Occipital lobe (tissue), 2 donors: ENCODE measurements around the gene PTPRM. TPM values are rescaled to one million over a fixed set of nuclear protein-coding genes. Genes with fewer than 3 reads are reported as not detected.

Experiments used
- DNase-seq: peaks from one replicate; lab custom pipeline; 2025; lab: John Stamatoyannopoulos, UW
- total RNA-seq: library from RNA; depleted of rRNA; stranded (reverse); fragments of >200 nt; gene quantifications from one replicate; pipeline ENCODE4 v1.2.3, GENCODE V29; 2014

PTPRM gene
- total RNA-seq, 1 donor from 2014 or later: 45.4 TPM

GRCh38 chr18:7626922-7627440 lies 59.9 kb downstream of the PTPRM start:
- DNase-seq: no peak

- DNase-seq: no peak
Measured at GRCh38 chr18:7629416-7629815, 62.3 kb downstream of the PTPRM start.

DNA sequence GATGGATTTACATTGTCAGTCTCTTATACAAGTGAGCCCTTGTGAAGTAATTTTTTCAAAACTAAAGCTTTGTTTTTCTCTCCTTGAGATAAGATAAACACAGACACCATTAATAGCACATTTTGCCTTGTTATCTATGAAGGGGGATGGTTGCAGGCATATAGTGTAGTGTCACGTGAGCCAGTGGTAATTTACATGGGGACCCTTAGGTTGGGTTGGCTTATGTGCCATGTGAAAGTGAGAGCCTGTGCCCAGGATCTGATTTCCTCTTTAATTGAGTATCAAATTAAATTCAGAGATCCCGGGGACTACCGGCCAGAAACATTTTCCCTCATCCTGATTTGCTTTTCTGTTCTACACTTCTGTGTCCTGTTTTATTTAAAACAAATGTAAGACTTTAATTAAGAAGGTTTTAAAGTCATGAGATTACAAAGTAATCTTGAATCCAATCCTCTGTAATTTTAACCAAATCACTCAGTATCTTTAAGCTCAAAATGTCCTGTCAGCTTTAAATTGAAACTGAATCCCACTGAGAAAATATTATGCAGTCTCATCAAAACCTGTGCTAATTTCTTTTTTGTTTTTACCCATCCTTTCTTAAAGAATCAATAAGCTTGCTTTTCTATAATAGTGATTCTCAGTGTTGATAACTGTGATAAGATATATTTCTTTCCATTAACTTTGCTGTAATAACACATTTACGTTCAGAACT lies 63.8 kb downstream of the PTPRM start:
- DNase-seq: no peak

- DNase-seq: no peak
Measured at GRCh38 chr18:7632152-7633098, 65.3 kb downstream of the PTPRM start.

DNA sequence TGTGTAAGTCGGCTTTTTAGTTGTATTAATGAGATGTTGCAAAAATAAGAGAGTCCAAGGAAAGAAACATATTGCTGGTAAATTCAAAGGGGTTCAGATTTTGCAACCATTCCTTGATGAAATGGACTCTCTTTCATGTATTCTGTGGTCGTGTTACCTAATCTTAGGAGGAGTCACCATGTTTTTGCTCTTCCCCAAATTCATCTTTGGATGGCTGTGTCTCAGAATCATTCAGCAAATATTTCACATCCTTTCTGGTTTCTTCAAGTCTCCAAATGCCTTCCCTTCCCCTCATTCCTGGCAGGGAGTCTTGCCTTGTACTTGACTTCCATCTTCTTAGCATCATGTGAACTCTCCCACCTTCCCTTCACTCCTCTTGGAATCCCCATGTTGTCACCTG lies 66.1 kb downstream of the PTPRM start:
- no peak for DNase-seq

DNA sequence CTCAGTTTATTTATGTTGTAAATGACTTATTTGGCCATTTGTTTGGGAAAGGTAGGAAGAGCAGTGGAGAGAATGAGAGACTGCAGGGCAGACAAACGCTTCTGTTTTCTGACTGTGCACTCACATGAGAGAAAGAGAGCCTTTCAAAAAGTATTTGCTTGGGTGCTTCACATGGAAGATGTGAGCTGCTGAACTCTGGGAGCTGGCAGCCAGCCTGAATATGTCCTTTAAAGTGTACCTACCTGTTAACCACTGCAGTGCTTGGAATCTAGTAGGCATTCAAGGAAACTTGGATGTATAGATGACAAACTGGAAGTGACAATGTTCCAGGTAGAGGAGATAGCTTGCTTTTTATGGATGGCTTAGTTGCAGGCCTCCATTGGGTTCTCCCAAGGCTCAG lies 68.8 kb downstream of the PTPRM start:
- DNase-seq: no peak

GRCh38 chr18:7637269-7637668 lies 70.2 kb downstream of the PTPRM start:
- DNase-seq: no peak

GRCh38 chr18:7638321-7638720 lies 71.2 kb downstream of the PTPRM start:
- DNase-seq: no peak

- no peak for DNase-seq
Measured at GRCh38 chr18:7641813-7642212, 74.7 kb downstream of the PTPRM start.

- DNase-seq: no peak
Measured at GRCh38 chr18:7642331-7642890, 75.3 kb downstream of the PTPRM start.

GRCh38 chr18:7645756-7646155 lies 78.6 kb downstream of the PTPRM start:
- DNase-seq: no peak

- DNase-seq: no peak
Measured at GRCh38 chr18:7646174-7646886, 79.2 kb downstream of the PTPRM start.

GRCh38 chr18:7647500-7647899 lies 80.4 kb downstream of the PTPRM start:
- no peak for DNase-seq

GRCh38 chr18:7657050-7657449 lies 89.9 kb downstream of the PTPRM start:
- DNase-seq: no peak

DNA sequence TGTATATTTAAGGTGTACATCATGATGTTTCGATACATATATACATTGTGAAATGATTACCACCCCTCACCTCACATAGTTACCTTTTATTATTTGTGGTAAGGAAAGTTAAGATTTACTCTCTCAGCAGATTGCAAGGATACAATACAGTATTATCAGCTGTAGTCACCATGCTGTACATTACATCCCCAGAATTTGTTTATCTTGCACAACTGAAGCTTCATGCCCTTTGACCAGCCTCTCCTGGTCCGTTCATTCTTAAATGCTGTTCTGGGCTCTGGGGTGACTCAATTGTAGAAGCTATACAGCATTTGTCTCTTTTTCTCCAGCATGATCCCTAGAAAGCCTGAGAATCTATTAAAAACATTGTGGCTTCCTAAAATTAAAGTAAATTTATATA lies 90.8 kb downstream of the PTPRM start:
- DNase-seq: no peak

GRCh38 chr18:7658701-7659100 lies 91.6 kb downstream of the PTPRM start:
- DNase-seq: no peak

DNA sequence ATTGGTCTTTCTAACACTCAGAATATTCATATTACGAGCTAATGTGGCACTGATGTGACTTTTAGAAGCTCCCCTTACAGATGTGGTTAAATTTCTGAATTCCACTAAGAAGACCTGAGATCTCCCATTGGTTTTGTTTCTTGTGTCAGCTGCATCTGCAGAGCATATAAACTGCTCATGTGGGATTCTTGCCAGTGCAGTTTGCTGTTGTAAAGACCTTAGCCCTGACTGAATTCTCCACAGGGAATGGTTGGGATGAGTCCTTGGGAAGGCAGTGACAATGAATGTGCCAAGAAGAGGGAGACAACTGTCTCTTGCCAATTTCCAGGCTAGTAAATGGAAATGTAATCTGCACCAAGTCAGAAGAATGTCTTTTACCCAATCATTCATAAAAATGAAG lies 94.1 kb downstream of the PTPRM start:
- no peak for DNase-seq

- DNase-seq: no peak
Measured at GRCh38 chr18:7662866-7663265, 95.8 kb downstream of the PTPRM start.

GRCh38 chr18:7663366-7664312 lies 96.5 kb downstream of the PTPRM start:
- no peak for DNase-seq

- no peak for DNase-seq
Measured at GRCh38 chr18:7666195-7666776, 99.2 kb downstream of the PTPRM start.
